Upper lobe of left lung (tissue), 4 donors: ENCODE measurements around the gene ACP2.

Experiments
- CTCF ChIP-seq, 6 experiments: fragments of 450-650 bp in 4 of 6; fragments of 200-600 bp in 2 of 6; sonication (generic) in 2 of 6; IDR thresholded peaks; one replicate each; pipeline ENCODE4 v1.5.1; 2016 to 2019; ENCODE audit warnings: antibody characterized with exemption in 6 of 6
- POLR2A ChIP-seq, 4 donors: fragments of 450-650 bp; IDR thresholded peaks; one replicate each; pipeline ENCODE4 v1.5.1; 2016 to 2017; ENCODE audit warnings: antibody characterized with exemption in 4 of 4, mild to moderate bottlenecking in 2 of 4

GRCh38 chr11:47278058-47278457 lies 29.4 kb upstream of the ACP2 start:
- no peak for TF ChIP-seq POLR2A (IDR thresholded peaks at IDR 0.05)
- TF ChIP-seq CTCF (IDR thresholded peaks at IDR 0.05) = no peak
